Activated CD4-positive, alpha-beta T cell treated with anti-CD3 and anti-CD28 coated beads, Interleukin-2, amount 10 ng/mL, durations not matched to agents 7 days and 5 days (primary cell): ENCODE results near the gene SLC27A1. TPM values are rescaled to one million over a fixed set of nuclear protein-coding genes. Genes with fewer than 3 reads are reported as not detected.

ENCODE experiments used
- CTCF ChIA-PET: fragments of 350-600 bp; sonication (Branson Sonifier 250); formaldehyde crosslinking; loops from one replicate; lab custom pipeline; 2021; ENCODE audit warnings: antibody characterized with exemption; lab: Charles Lee
- POLR2A ChIA-PET: fragments of 350-600 bp; sonication (Branson Sonifier 250); formaldehyde crosslinking; loops from one replicate; lab custom pipeline; 2021; ENCODE audit warnings: antibody characterized with exemption; lab: Charles Lee
- DNase-seq: peaks from one replicate; pipeline ENCODE4 v3.0.0-alpha.2; 2020
- H3K27ac Mint-ChIP-seq: one replicate; pipeline ENCODE4 v1.8.0; 2021; ENCODE audit warnings: mild to moderate bottlenecking, moderate library complexity, mixed read lengths
- H3K27me3 Mint-ChIP-seq: one replicate; pipeline ENCODE4 v1.8.0; 2021; ENCODE audit warnings: mixed read lengths
- H3K36me3 Mint-ChIP-seq: one replicate; pipeline ENCODE4 v1.8.0; 2021; ENCODE audit warnings: low read depth, mixed read lengths
- H3K4me1 Mint-ChIP-seq: one replicate; pipeline ENCODE4 v1.8.0; 2021; ENCODE audit warnings: mixed read lengths
- H3K4me3 Mint-ChIP-seq: one replicate; pipeline ENCODE4 v1.8.0; 2021; ENCODE audit warnings: mild to moderate bottlenecking, moderate library complexity, mixed read lengths
- H3K9me3 Mint-ChIP-seq: one replicate; pipeline ENCODE4 v1.8.0; 2021; ENCODE audit warnings: mixed read lengths
- total RNA-seq, 2 experiments: library from RNA; stranded (reverse); gene quantifications; one replicate each; pipeline ENCODE4 v1.2.3, GENCODE V29; 2021

The SLC27A1 gene
- 1 to 10 TPM; 2.1 to 2.8 TPM for total RNA-seq

- H3K4me1 Mint-ChIP-seq: peaks cover 32% of the 10 kb centered on the region
- POLR2A ChIA-PET: interaction anchor here (0.6 kb wide), 2 partner anchors 378 to 446 kb away, joined by 3 to 4 read pairs; partner anchors contain the start of gene JAK3
- H3K9me3 Mint-ChIP-seq: no peaks in the 10 kb centered on the region
- H3K27ac Mint-ChIP-seq: peak within 1 kb of the TSS; percentile 91
- peak; percentile 88 for DNase-seq
- H3K36me3 Mint-ChIP-seq: no peaks in the 10 kb centered on the region
- CTCF ChIA-PET: interaction anchor here (1.4 kb wide), 1 partner anchor 41 kb away, joined by 3 read pairs; the partner anchor contains the start of gene PGLS
- peak within 1 kb of the TSS; percentile 87 for H3K4me3 Mint-ChIP-seq
- H3K27me3 Mint-ChIP-seq: peaks cover 8% of the 10 kb centered on the region
Observed at GRCh38 chr19:17470068-17470841, at the start of gene SLC27A1. TSS of gene SLC27A1 (plus strand) at chr19:17470524. CDS start at chr19:17470541, 17 bp downstream.

GRCh38 chr19:17421942-17422341 lies 48.4 kb upstream of the SLC27A1 start:
- no peak for DNase-seq
- POLR2A ChIA-PET: no interaction called here
- CTCF ChIA-PET: interaction anchor here (0.6 to 1.2 kb wide), 2 partner anchors 45 to 428 kb away, joined by 3 to 4 read pairs; no protein-coding TSS in a partner anchor
- no peaks in the 10 kb centered on the region for H3K27me3 Mint-ChIP-seq
- H3K27ac Mint-ChIP-seq: no peak overlapping the region
- H3K4me1 Mint-ChIP-seq: peaks cover 25% of the 10 kb centered on the region
- peaks cover 4% of the 10 kb centered on the region for H3K36me3 Mint-ChIP-seq
- no peak overlapping the region for H3K4me3 Mint-ChIP-seq
- H3K9me3 Mint-ChIP-seq: no peaks in the 10 kb centered on the region

GRCh38 chr19:17423429-17424208 lies 46.7 kb upstream of the SLC27A1 start:
- peaks cover 1% of the 10 kb centered on the region for H3K36me3 Mint-ChIP-seq
- H3K4me1 Mint-ChIP-seq: peaks cover 25% of the 10 kb centered on the region
- H3K9me3 Mint-ChIP-seq: no peaks in the 10 kb centered on the region
- DNase-seq: no peak
- H3K27ac Mint-ChIP-seq: no peak overlapping the region
- no peaks in the 10 kb centered on the region for H3K27me3 Mint-ChIP-seq
- CTCF ChIA-PET: interaction anchor here (1.1 kb wide), 1 partner anchor 43 kb away, joined by 3 read pairs; no protein-coding TSS in a partner anchor
- POLR2A ChIA-PET: no interaction called here
- no peak overlapping the region for H3K4me3 Mint-ChIP-seq

- ChIA-PET CTCF (interaction anchor here (0.7 to 1.4 kb wide), 4 partner anchors 14 to 42 kb away, joined by 3 to 5 read pairs (median 3); no protein-coding TSS in a partner anchor), POLR2A (no interaction called here)
- Mint-ChIP-seq H3K27me3 (no peaks in the 10 kb centered on the region), H3K9me3 (no peaks in the 10 kb centered on the region), H3K4me3 (no peak overlapping the region), H3K27ac (no peak overlapping the region), H3K36me3 (peaks cover 1% of the 10 kb centered on the region), H3K4me1 (peaks cover 15% of the 10 kb centered on the region)
- peak; percentile 22 for DNase-seq
Observed at GRCh38 chr19:17424743-17425365, 45.5 kb upstream of the SLC27A1 start.

- Mint-ChIP-seq H3K27ac (no peak overlapping the region), H3K9me3 (no peaks in the 10 kb centered on the region), H3K36me3 (no peaks in the 10 kb centered on the region), H3K4me1 (peaks cover 5% of the 10 kb centered on the region), H3K4me3 (no peak overlapping the region), H3K27me3 (no peaks in the 10 kb centered on the region)
- ChIA-PET POLR2A (no interaction called here), CTCF (interaction anchor here (0.7 to 1.0 kb wide), 3 partner anchors 10 to 126 kb away, joined by 3 to 4 read pairs (median 4); partner anchors contain the start of gene MVB12A)
- DNase-seq: no peak
Observed at GRCh38 chr19:17429641-17430113, 40.6 kb upstream of the SLC27A1 start.

- Mint-ChIP-seq H3K27ac (no peak overlapping the region), H3K27me3 (no peaks in the 10 kb centered on the region), H3K4me3 (no peak overlapping the region), H3K9me3 (no peaks in the 10 kb centered on the region), H3K4me1 (peaks cover 3% of the 10 kb centered on the region), H3K36me3 (no peaks in the 10 kb centered on the region)
- CTCF ChIA-PET: no interaction called here
- no peak for DNase-seq
- POLR2A ChIA-PET: no interaction called here
Observed at GRCh38 chr19:17431417-17431816, 38.9 kb upstream of the SLC27A1 start.

GRCh38 chr19:17435218-17435617 lies 35.1 kb upstream of the SLC27A1 start:
- Mint-ChIP-seq H3K27me3 (no peaks in the 10 kb centered on the region), H3K36me3 (no peaks in the 10 kb centered on the region), H3K27ac (no peak overlapping the region), H3K4me3 (no peak overlapping the region), H3K4me1 (peaks cover 3% of the 10 kb centered on the region), H3K9me3 (no peaks in the 10 kb centered on the region)
- DNase-seq: no peak
- CTCF ChIA-PET: interaction anchor here (0.6 to 1.3 kb wide), 2 partner anchors 94 to 826 kb away, joined by 3 read pairs; no protein-coding TSS in a partner anchor
- POLR2A ChIA-PET: no interaction called here

- H3K36me3 Mint-ChIP-seq: no peaks in the 10 kb centered on the region
- CTCF ChIA-PET: interaction anchor here (0.6 to 1.3 kb wide), 4 partner anchors 15 to 1378 kb away, joined by 3 read pairs; no protein-coding TSS in a partner anchor
- H3K4me3 Mint-ChIP-seq: no peak overlapping the region
- POLR2A ChIA-PET: no interaction called here
- no peak for DNase-seq
- H3K27ac Mint-ChIP-seq: peak overlapping the region; percentile 19
- no peaks in the 10 kb centered on the region for H3K9me3 Mint-ChIP-seq
- H3K27me3 Mint-ChIP-seq: no peaks in the 10 kb centered on the region
- H3K4me1 Mint-ChIP-seq: peaks cover 3% of the 10 kb centered on the region
Observed at GRCh38 chr19:17436094-17436873, 34.0 kb upstream of the SLC27A1 start.

GRCh38 chr19:17436874-17437267 lies 33.5 kb upstream of the SLC27A1 start:
- Mint-ChIP-seq H3K4me1 (no peaks in the 10 kb centered on the region), H3K27ac (peak overlapping the region; percentile 19), H3K9me3 (no peaks in the 10 kb centered on the region), H3K36me3 (no peaks in the 10 kb centered on the region), H3K27me3 (no peaks in the 10 kb centered on the region), H3K4me3 (no peak overlapping the region)
- ChIA-PET POLR2A (no interaction called here), CTCF (interaction anchor here (0.6 to 1.3 kb wide), 3 partner anchors 14 to 587 kb away, joined by 3 to 6 read pairs (median 3); no protein-coding TSS in a partner anchor)
- DNase-seq: no peak

GRCh38 chr19:17441241-17442021 lies 28.9 kb upstream of the SLC27A1 start:
- H3K27ac Mint-ChIP-seq: no peak overlapping the region

GRCh38 chr19:17445526-17446165 lies 24.7 kb upstream of the SLC27A1 start:
- Mint-ChIP-seq H3K4me1 (peaks cover 16% of the 10 kb centered on the region), H3K27ac (no peak overlapping the region), H3K9me3 (no peaks in the 10 kb centered on the region), H3K4me3 (no peak overlapping the region), H3K27me3 (peaks cover 20% of the 10 kb centered on the region), H3K36me3 (no peaks in the 10 kb centered on the region)
- ChIA-PET CTCF (no interaction called here), POLR2A (no interaction called here)
- no peak for DNase-seq

More at GRCh38 chr19:17441241-17442021, 28.9 kb upstream of the SLC27A1 start:
- Mint-ChIP-seq H3K36me3 (no peaks in the 10 kb centered on the region), H3K4me1 (no peaks in the 10 kb centered on the region), H3K27me3 (no peaks in the 10 kb centered on the region), H3K4me3 (no peak overlapping the region), H3K9me3 (no peaks in the 10 kb centered on the region)
- POLR2A ChIA-PET: no interaction called here
- no peak for DNase-seq
- CTCF ChIA-PET: interaction anchor here (0.6 to 0.9 kb wide), 4 partner anchors 15 to 180 kb away, joined by 3 to 5 read pairs (median 3); no protein-coding TSS in a partner anchor
